GM12878 (cell line): ENCODE measurements around the gene IL1RL1. TPM values are rescaled to one million over a fixed set of nuclear protein-coding genes. Genes with fewer than 3 reads are reported as not detected.
A peak's percentile ranks its signal among the peaks of the same experiment; 100 is the strongest.

Source experiments
- BCL3 ChIP-seq: IDR thresholded peaks from 2 replicates; pipeline ENCODE4 v1.6.1; 2011; ENCODE audit warnings: borderline replicate concordance, low read depth, mild to moderate bottlenecking, moderate library complexity, low read length; ENCODE audit not compliant: insufficient read depth, poor library complexity, severe bottlenecking
- ELK1 ChIP-seq: IDR thresholded peaks from 2 replicates; pipeline ENCODE4 v1.6.1; 2012; ENCODE audit warnings: low read depth, low read length, improper control_type of control experiment
- MAX ChIP-seq: IDR thresholded peaks from 2 replicates; pipeline ENCODE4 v1.6.1; 2012; ENCODE audit warnings: low read depth, low read length, improper control_type of control experiment
- NRF1 ChIP-seq: conservative IDR thresholded peaks from 2 replicates; pipeline ENCODE4 v1.6.1; 2011; ENCODE audit warnings: mild to moderate bottlenecking, low read depth, low read length, improper control_type of control experiment
- SKIL ChIP-seq: fragments of 450-650 bp; IDR thresholded peaks from 2 replicates; pipeline ENCODE4 v1.6.1; 2017; ENCODE audit warnings: mild to moderate bottlenecking, low read depth, inconsistent platforms; ENCODE audit not compliant: poor library complexity, severe bottlenecking
- TBL1XR1 ChIP-seq: IDR thresholded peaks from 2 replicates; pipeline ENCODE4 v1.6.1; 2012; ENCODE audit warnings: low read depth, low read length, improper control_type of control experiment
- polyA plus RNA-seq, 11 experiments: library from polyadenylated mRNA; depleted of rRNA in 4 of 11; unstranded in 6 of 11; stranded (reverse) in 5 of 11; fragments of >200 nt; fragmentation: Nextera tagmentation in 4 of 11; fragmentation: Illumina TruSeq in 1 of 11; extraction: Ambion mirVana in 4 of 11; extraction: Trizol in 1 of 11; gene quantifications; 1 replicate in 1 of 11; 2 replicates in 10 of 11; pipeline versions ENCODE4 v1.2.1 to v1.2.3, GENCODE V29; 2011 to 2016; ENCODE audit warnings: inconsistent platforms in 2 of 11, missing spikeins in 2 of 11, low read depth in 1 of 11
- total RNA-seq, 4 experiments: library from RNA; depleted of rRNA in 3 of 4; stranded (reverse); fragments of >200 nt in 3 of 4; fragmentation: Illumina TruSeq in 1 of 4; extraction: Trizol in 1 of 4; gene quantifications; 2 replicates each; pipeline versions ENCODE4 v1.2.1 to v1.2.3, GENCODE V29; 2013 to 2021

The IL1RL1 gene
- total and polyA plus RNA-seq, 10 of the 15 experiments (the other 5 are each of a cell fraction or from before 2014, with no cell fraction given) = 0.08 to 0.18 TPM; not detected in 8

GRCh38 chr2:102356381-102356712 is 45.0 kb downstream of the IL1RL1 start (continued):
- TF ChIP-seq SKIL = peak; percentile 7
- TF ChIP-seq TBL1XR1 = no peak
- no peak for TF ChIP-seq BCL3
- TF ChIP-seq MAX = no peak
- TF ChIP-seq ELK1 = no peak
- no peak for TF ChIP-seq NRF1
